Adipocyte (in vitro differentiated cells): ENCODE measurements around the gene MAST4.

Experiments used
- DNase-seq: peaks from one replicate; pipeline ENCODE4 v3.0.0-alpha.2; 2015; ENCODE audit warnings: low read depth
- H3K27me3 ChIP-seq: replicated peaks from 2 replicates; pipeline ENCODE4 v1.7.0; 2013; ENCODE audit warnings: mild to moderate bottlenecking, low read length, moderate library complexity; ENCODE audit not compliant: control insufficient read depth, insufficient read depth
- H3K36me3 ChIP-seq: 2 replicates; pipeline ENCODE4 v1.7.0; 2013; ENCODE audit warnings: low read length, mild to moderate bottlenecking, moderate library complexity; ENCODE audit not compliant: control insufficient read depth, insufficient read depth, severe bottlenecking
- H3K4me1 ChIP-seq: 2 replicates; pipeline ENCODE4 v1.7.0; 2013; ENCODE audit warnings: mild to moderate bottlenecking, low read length, moderate library complexity; ENCODE audit not compliant: control insufficient read depth, insufficient read depth
- H3K4me3 ChIP-seq: 2 replicates; pipeline ENCODE4 v1.7.0; 2013; ENCODE audit warnings: mild to moderate bottlenecking, low read length, moderate library complexity
- H3K9ac ChIP-seq: 2 replicates; pipeline ENCODE4 v1.7.0; 2013; ENCODE audit warnings: mild to moderate bottlenecking, low read length, moderate library complexity
- H3K9me3 ChIP-seq: 2 replicates; pipeline ENCODE4 v1.7.0; 2013; ENCODE audit warnings: mild to moderate bottlenecking, low read length, moderate library complexity; ENCODE audit not compliant: control insufficient read depth

The MAST4 gene

GRCh38 chr5:66595756-66596635, at the start of gene MAST4:
Gene MAST4 (plus strand): TSS chr5:66596393. CDS start chr5:66596656, 263 bp downstream.
- peak within 1 kb of the TSS; percentile 43 for H3K9ac ChIP-seq
- H3K4me1 ChIP-seq, result peaks cover 17% of the 10 kb centered on the region
- H3K9me3 ChIP-seq, result no peaks in the 10 kb centered on the region
- DNase-seq, result peak; percentile 82
- no peaks in the 10 kb centered on the region for H3K36me3 ChIP-seq
- peak within 1 kb of the TSS; percentile 84 for H3K4me3 ChIP-seq
- H3K27me3 ChIP-seq, result peaks cover 82% of the 10 kb centered on the region

GRCh38 chr5:66546541-66546940, 49.7 kb upstream of the MAST4 start:
- DNase-seq, result no peak
- H3K9ac ChIP-seq, result no peak overlapping the region
- no peaks in the 10 kb centered on the region for H3K36me3 ChIP-seq
- no peak overlapping the region for H3K4me3 ChIP-seq
- no peaks in the 10 kb centered on the region for H3K4me1 ChIP-seq
- H3K9me3 ChIP-seq, result peaks cover 20% of the 10 kb centered on the region
- no peaks in the 10 kb centered on the region for H3K27me3 ChIP-seq

GRCh38 chr5:66551338-66551737, 44.9 kb upstream of the MAST4 start:
- no peak for DNase-seq
- Histone ChIP-seq H3K9ac (no peak overlapping the region), H3K9me3 (peaks cover 16% of the 10 kb centered on the region), H3K4me1 (no peaks in the 10 kb centered on the region), H3K36me3 (no peaks in the 10 kb centered on the region), H3K27me3 (no peaks in the 10 kb centered on the region), H3K4me3 (no peak overlapping the region)

GRCh38 chr5:66551945-66552344, 44.2 kb upstream of the MAST4 start:
- H3K9me3 ChIP-seq, result peaks cover 10% of the 10 kb centered on the region
- no peaks in the 10 kb centered on the region for H3K36me3 ChIP-seq
- H3K27me3 ChIP-seq, result no peaks in the 10 kb centered on the region
- no peaks in the 10 kb centered on the region for H3K4me1 ChIP-seq
- no peak for DNase-seq
- no peak overlapping the region for H3K9ac ChIP-seq
- no peak overlapping the region for H3K4me3 ChIP-seq

GRCh38 chr5:66553368-66553912, 42.8 kb upstream of the MAST4 start:
- peaks cover 8% of the 10 kb centered on the region for H3K9me3 ChIP-seq
- H3K27me3 ChIP-seq, result no peaks in the 10 kb centered on the region
- H3K36me3 ChIP-seq, result no peaks in the 10 kb centered on the region
- no peaks in the 10 kb centered on the region for H3K4me1 ChIP-seq
- no peak for DNase-seq
- no peak overlapping the region for H3K9ac ChIP-seq
- no peak overlapping the region for H3K4me3 ChIP-seq

GRCh38 chr5:66553916-66554575, 42.1 kb upstream of the MAST4 start:
- Histone ChIP-seq H3K9me3 (peaks cover 4% of the 10 kb centered on the region), H3K27me3 (no peaks in the 10 kb centered on the region), H3K4me3 (no peak overlapping the region), H3K9ac (no peak overlapping the region), H3K4me1 (no peaks in the 10 kb centered on the region), H3K36me3 (no peaks in the 10 kb centered on the region)
- DNase-seq, result no peak

GRCh38 chr5:66554884-66555283, 41.3 kb upstream of the MAST4 start:
- no peak overlapping the region for H3K4me3 ChIP-seq
- H3K36me3 ChIP-seq, result no peaks in the 10 kb centered on the region
- no peak for DNase-seq
- no peak overlapping the region for H3K9ac ChIP-seq
- peaks cover 4% of the 10 kb centered on the region for H3K9me3 ChIP-seq
- no peaks in the 10 kb centered on the region for H3K27me3 ChIP-seq
- no peaks in the 10 kb centered on the region for H3K4me1 ChIP-seq

- H3K9me3 ChIP-seq, result peaks cover 4% of the 10 kb centered on the region
- no peaks in the 10 kb centered on the region for H3K27me3 ChIP-seq
- H3K9ac ChIP-seq, result no peak overlapping the region
- no peak overlapping the region for H3K4me3 ChIP-seq
- DNase-seq, result no peak
- H3K36me3 ChIP-seq, result no peaks in the 10 kb centered on the region
- H3K4me1 ChIP-seq, result no peaks in the 10 kb centered on the region
Observed at GRCh38 chr5:66558560-66558959, 37.6 kb upstream of the MAST4 start.

- no peak overlapping the region for H3K4me3 ChIP-seq
- no peaks in the 10 kb centered on the region for H3K36me3 ChIP-seq
- no peak overlapping the region for H3K9ac ChIP-seq
- no peak for DNase-seq
- H3K27me3 ChIP-seq, result no peaks in the 10 kb centered on the region
- H3K9me3 ChIP-seq, result no peaks in the 10 kb centered on the region
- H3K4me1 ChIP-seq, result no peaks in the 10 kb centered on the region
Observed at GRCh38 chr5:66560371-66560770, 35.8 kb upstream of the MAST4 start.

- no peak for DNase-seq
- H3K4me1 ChIP-seq, result no peaks in the 10 kb centered on the region
Observed at GRCh38 chr5:66561256-66561990, 34.8 kb upstream of the MAST4 start.

GRCh38 chr5:66565878-66566277, 30.3 kb upstream of the MAST4 start:
- Histone ChIP-seq H3K9ac (no peak overlapping the region), H3K9me3 (no peaks in the 10 kb centered on the region), H3K27me3 (peaks cover 36% of the 10 kb centered on the region), H3K36me3 (no peaks in the 10 kb centered on the region), H3K4me1 (no peaks in the 10 kb centered on the region), H3K4me3 (no peak overlapping the region)
- no peak for DNase-seq

More at GRCh38 chr5:66561256-66561990, 34.8 kb upstream of the MAST4 start:
- Histone ChIP-seq H3K36me3 (no peaks in the 10 kb centered on the region), H3K9me3 (no peaks in the 10 kb centered on the region), H3K4me3 (no peak overlapping the region), H3K27me3 (no peaks in the 10 kb centered on the region), H3K9ac (no peak overlapping the region)
